Effector memory CD4-positive, alpha-beta T cell (primary cell): ENCODE measurements around the gene UBE3B.

Experiments used
- DNase-seq, 3 donors: peaks; one replicate each; pipeline ENCODE4 v3.0.0-alpha.2; 2020
- H3K27ac ChIP-seq: 2 replicates; pipeline ENCODE4 v1.7.0; 2013; ENCODE audit warnings: mild to moderate bottlenecking, low read length, moderate library complexity; ENCODE audit not compliant: insufficient read depth, poor library complexity, severe bottlenecking
- H3K27me3 ChIP-seq: replicated peaks from 2 replicates; pipeline ENCODE4 v1.7.0; 2013; ENCODE audit warnings: mild to moderate bottlenecking, low read length; ENCODE audit not compliant: insufficient read depth, control insufficient read depth, poor library complexity, severe bottlenecking
- H3K36me3 ChIP-seq: 2 replicates; pipeline ENCODE4 v1.7.0; 2013; ENCODE audit warnings: mild to moderate bottlenecking, low read length, moderate library complexity; ENCODE audit not compliant: control insufficient read depth, insufficient read depth
- H3K4me1 ChIP-seq: 2 replicates; pipeline ENCODE4 v1.7.0; 2013; ENCODE audit warnings: low read length, mild to moderate bottlenecking; ENCODE audit not compliant: control insufficient read depth, insufficient read depth, poor library complexity, severe bottlenecking
- H3K4me3 ChIP-seq: 2 replicates; pipeline ENCODE4 v1.7.0; 2013; ENCODE audit warnings: low read length, low read depth, mild to moderate bottlenecking; ENCODE audit not compliant: insufficient read depth, poor library complexity, severe bottlenecking
- H3K9me3 ChIP-seq: 2 replicates; pipeline ENCODE4 v1.7.0; 2013; ENCODE audit warnings: mild to moderate bottlenecking, low read length, moderate library complexity; ENCODE audit not compliant: control insufficient read depth

Gene UBE3B

GRCh38 chr12:109535231-109535862, 57.9 kb downstream of the UBE3B start:
- H3K9me3 ChIP-seq: no peaks in the 10 kb centered on the region
- H3K27ac ChIP-seq: no peak overlapping the region
- no peak for DNase-seq
- no peaks in the 10 kb centered on the region for H3K4me1 ChIP-seq
- H3K27me3 ChIP-seq: no peaks in the 10 kb centered on the region
- no peak overlapping the region for H3K4me3 ChIP-seq
- H3K36me3 ChIP-seq: peaks cover 24% of the 10 kb centered on the region

- H3K4me3 ChIP-seq: no peak overlapping the region
- H3K27ac ChIP-seq: no peak overlapping the region
- H3K4me1 ChIP-seq: no peaks in the 10 kb centered on the region
- H3K36me3 ChIP-seq: peaks cover 19% of the 10 kb centered on the region
- DNase-seq: no peak
- H3K27me3 ChIP-seq: no peaks in the 10 kb centered on the region
- H3K9me3 ChIP-seq: no peaks in the 10 kb centered on the region
Observed at GRCh38 chr12:109535863-109536250, 58.4 kb downstream of the UBE3B start.

- Histone ChIP-seq H3K27ac (no peak overlapping the region), H3K27me3 (no peaks in the 10 kb centered on the region), H3K9me3 (no peaks in the 10 kb centered on the region), H3K36me3 (peaks cover 11% of the 10 kb centered on the region), H3K4me3 (no peak overlapping the region), H3K4me1 (no peaks in the 10 kb centered on the region)
- DNase-seq: no peak
Observed at GRCh38 chr12:109537136-109537535, 59.7 kb downstream of the UBE3B start.

- DNase-seq: no peak
- Histone ChIP-seq H3K36me3 (peaks cover 11% of the 10 kb centered on the region), H3K9me3 (no peaks in the 10 kb centered on the region), H3K4me1 (no peaks in the 10 kb centered on the region), H3K4me3 (no peak overlapping the region), H3K27me3 (no peaks in the 10 kb centered on the region), H3K27ac (no peak overlapping the region)
Observed at GRCh38 chr12:109538191-109538863, 60.9 kb downstream of the UBE3B start.

- Histone ChIP-seq H3K36me3 (peaks cover 3% of the 10 kb centered on the region), H3K27me3 (no peaks in the 10 kb centered on the region), H3K9me3 (no peaks in the 10 kb centered on the region), H3K27ac (no peak overlapping the region), H3K4me1 (no peaks in the 10 kb centered on the region), H3K4me3 (no peak overlapping the region)
- no peak for DNase-seq
Observed at GRCh38 chr12:109539508-109539907, 62.1 kb downstream of the UBE3B start.

GRCh38 chr12:109540526-109541412, 63.3 kb downstream of the UBE3B start:
- no peak overlapping the region for H3K4me3 ChIP-seq
- DNase-seq: no peak
- H3K27me3 ChIP-seq: no peaks in the 10 kb centered on the region
- H3K36me3 ChIP-seq: no peaks in the 10 kb centered on the region
- H3K27ac ChIP-seq: no peak overlapping the region
- H3K4me1 ChIP-seq: no peaks in the 10 kb centered on the region
- no peaks in the 10 kb centered on the region for H3K9me3 ChIP-seq

- Histone ChIP-seq H3K27ac (no peak overlapping the region), H3K36me3 (no peaks in the 10 kb centered on the region), H3K4me3 (no peak overlapping the region), H3K27me3 (no peaks in the 10 kb centered on the region), H3K9me3 (no peaks in the 10 kb centered on the region), H3K4me1 (no peaks in the 10 kb centered on the region)
- DNase-seq: no peak
Observed at GRCh38 chr12:109541413-109541726, 63.9 kb downstream of the UBE3B start.

- Histone ChIP-seq H3K27me3 (no peaks in the 10 kb centered on the region), H3K4me3 (no peak overlapping the region), H3K9me3 (no peaks in the 10 kb centered on the region), H3K27ac (no peak overlapping the region), H3K36me3 (no peaks in the 10 kb centered on the region), H3K4me1 (no peaks in the 10 kb centered on the region)
- no peak for DNase-seq
Observed at GRCh38 chr12:109542014-109542413, 64.6 kb downstream of the UBE3B start.

GRCh38 chr12:109542876-109543275, 65.4 kb downstream of the UBE3B start:
- DNase-seq: no peak
- H3K4me1 ChIP-seq: no peaks in the 10 kb centered on the region
- no peak overlapping the region for H3K27ac ChIP-seq
- H3K4me3 ChIP-seq: no peak overlapping the region
- H3K27me3 ChIP-seq: no peaks in the 10 kb centered on the region
- H3K36me3 ChIP-seq: no peaks in the 10 kb centered on the region
- H3K9me3 ChIP-seq: no peaks in the 10 kb centered on the region

GRCh38 chr12:109544955-109545531, 67.6 kb downstream of the UBE3B start:
- Histone ChIP-seq H3K27ac (no peak overlapping the region), H3K4me1 (no peaks in the 10 kb centered on the region), H3K36me3 (no peaks in the 10 kb centered on the region), H3K9me3 (no peaks in the 10 kb centered on the region), H3K4me3 (no peak overlapping the region), H3K27me3 (no peaks in the 10 kb centered on the region)
- no peak for DNase-seq
